Measurements from ENCODE around the gene BSND.
"Not testable (repeated sequence)": the region's sequence is repeated elsewhere in the genome, so short reads cannot be mapped to it uniquely, and the experiment has no call there.

Gene BSND

GRCh38 chr1:54995013-54995760 is 3.5 kb upstream of the BSND start:
- DNase-seq, result no peak

GRCh38 chr1:54995835-54996234 is 2.9 kb upstream of the BSND start:
- no peak for DNase-seq

GRCh38 chr1:54996359-54996868 is 2.3 kb upstream of the BSND start:
- DNase-seq, result peak; percentile 61

- DNase-seq, result no peak
Measured at GRCh38 chr1:54996869-54997710, 1.6 kb upstream of the BSND start.

- DNase-seq, result no peak
Measured at GRCh38 chr1:54997711-54997986, 1.1 kb upstream of the BSND start.

GRCh38 chr1:54998100-54998499 is 633 bp upstream of the BSND start:
- DNase-seq, result no peak

- no peak for DNase-seq
Measured at GRCh38 chr1:55000110-55001085, 1.7 kb downstream of the BSND start.

GRCh38 chr1:55001311-55001710 is 2.6 kb downstream of the BSND start:
- DNase-seq, result no peak

- DNase-seq, result no peak
Measured at GRCh38 chr1:55002686-55003085, 4.0 kb downstream of the BSND start.

GRCh38 chr1:55005351-55006140 is 6.8 kb downstream of the BSND start:
- no peak for DNase-seq

- no peak for DNase-seq
Measured at GRCh38 chr1:55006931-55007330, 8.2 kb downstream of the BSND start.

GRCh38 chr1:55007625-55008024 is 8.9 kb downstream of the BSND start:
- no peak for DNase-seq

GRCh38 chr1:55010194-55010886 is 11.6 kb downstream of the BSND start:
- DNase-seq, result no peak

GRCh38 chr1:55010887-55011217 is 12.1 kb downstream of the BSND start:
- no peak for DNase-seq

- no peak for DNase-seq
Measured at GRCh38 chr1:55012661-55013060, 13.9 kb downstream of the BSND start.

- DNase-seq, result no peak
Measured at GRCh38 chr1:55015123-55015522, 16.4 kb downstream of the BSND start.

- no peak for DNase-seq
Measured at GRCh38 chr1:55015731-55016620, 17.2 kb downstream of the BSND start.

- DNase-seq, result no peak
Measured at GRCh38 chr1:55018395-55018794, 19.7 kb downstream of the BSND start.

GRCh38 chr1:55021942-55022546 is 23.3 kb downstream of the BSND start:
- peak; percentile 32 for DNase-seq

- DNase-seq, result not testable (repeated sequence)
Measured at GRCh38 chr1:55024163-55024562, 25.4 kb downstream of the BSND start.

Measured in activated T-cell treated with anti-CD3 and anti-CD28 coated beads for 4 hours (primary cell).